GM18526 (cell line): ENCODE data around the gene GPR12.

Experiments
- POLR2A ChIP-seq: IDR thresholded peaks from 3 replicates; pipeline ENCODE4 v1.6.1; 2011; ENCODE audit not compliant: insufficient read length; ENCODE audit errors: extremely low read depth

Gene GPR12

DNA sequence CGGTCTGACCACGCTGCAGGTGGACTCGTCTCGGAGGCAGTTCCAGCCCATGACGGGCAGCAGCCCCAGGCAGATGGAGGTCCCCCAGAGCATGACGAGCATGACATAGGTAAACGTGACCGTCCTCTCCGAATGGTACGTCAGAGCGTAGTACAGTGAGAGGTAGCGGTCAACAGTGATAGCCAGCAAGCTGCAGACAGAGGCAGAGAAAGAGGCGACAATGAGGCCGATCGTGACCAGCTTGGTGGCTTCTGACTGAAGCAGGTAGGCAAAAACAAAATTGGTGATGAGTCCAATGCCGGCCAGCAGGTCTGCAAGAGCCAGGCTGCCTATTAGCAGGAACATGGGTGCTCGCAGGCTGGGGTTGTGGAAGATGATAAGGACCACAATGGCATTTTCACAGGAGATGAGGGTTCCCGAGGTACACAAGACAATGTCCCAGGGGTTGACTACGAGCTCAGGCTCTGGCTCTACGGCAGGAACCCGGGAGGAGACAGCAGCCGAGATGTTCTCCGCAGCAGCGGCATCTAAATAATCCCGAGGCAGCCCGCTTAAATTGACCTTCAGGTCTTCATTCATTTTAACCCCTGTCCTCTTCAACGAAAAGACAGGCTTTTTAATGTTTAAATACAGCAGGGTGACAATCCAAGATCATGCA is 1.2 kb downstream of the GPR12 start:
- no peak for TF ChIP-seq POLR2A

DNA sequence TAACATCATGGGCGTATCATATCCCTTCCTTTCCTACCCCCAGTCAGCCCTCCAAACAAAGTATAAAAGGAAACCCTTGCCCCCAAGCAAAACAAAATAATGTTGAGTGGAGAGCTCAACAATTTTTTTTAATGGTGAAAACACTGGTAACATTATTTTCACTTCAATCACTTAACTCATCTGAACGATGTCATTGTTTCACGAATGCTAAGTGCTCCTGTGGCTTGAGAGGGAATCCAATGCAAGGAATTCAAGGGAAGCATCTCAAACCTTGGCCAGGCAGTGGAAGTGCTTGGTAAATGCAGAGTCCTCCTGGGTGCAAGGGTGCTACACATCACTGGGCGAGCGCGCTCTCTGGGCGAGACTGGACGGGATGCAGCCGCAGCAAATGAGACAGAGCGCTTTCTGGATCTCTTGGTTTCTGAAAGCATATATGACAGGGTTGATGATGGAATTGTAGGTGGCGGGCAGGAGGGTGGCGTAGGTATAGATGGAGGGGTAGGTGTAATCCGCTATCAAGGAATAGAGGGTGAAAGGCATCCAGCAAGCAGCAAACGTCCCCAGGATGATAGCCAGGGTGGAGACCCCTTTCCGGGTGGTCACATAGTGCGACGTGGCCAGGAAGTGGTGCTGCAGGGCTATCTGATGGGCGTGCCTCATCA is 2.0 kb downstream of the GPR12 start:
- TF ChIP-seq POLR2A, result no peak

DNA sequence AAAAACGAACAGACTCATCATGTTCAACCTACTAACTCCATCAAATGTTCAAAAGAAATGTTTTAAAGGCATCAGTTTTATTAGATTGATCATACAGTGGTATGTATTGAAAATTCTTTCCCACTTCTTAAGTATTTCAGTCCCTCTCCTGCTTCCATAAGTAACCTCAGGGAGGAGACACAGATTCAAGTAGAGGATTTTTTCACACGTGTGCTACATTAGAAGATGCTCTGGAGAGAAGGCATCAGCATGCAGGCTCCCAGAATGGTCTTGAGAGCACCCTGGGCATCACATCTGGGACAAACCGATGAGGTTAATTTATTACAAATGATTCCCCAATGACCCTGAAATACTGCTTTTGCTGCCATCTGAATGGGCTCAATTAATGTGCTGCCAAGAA is 3.6 kb downstream of the GPR12 start:
- TF ChIP-seq POLR2A, result no peak

DNA sequence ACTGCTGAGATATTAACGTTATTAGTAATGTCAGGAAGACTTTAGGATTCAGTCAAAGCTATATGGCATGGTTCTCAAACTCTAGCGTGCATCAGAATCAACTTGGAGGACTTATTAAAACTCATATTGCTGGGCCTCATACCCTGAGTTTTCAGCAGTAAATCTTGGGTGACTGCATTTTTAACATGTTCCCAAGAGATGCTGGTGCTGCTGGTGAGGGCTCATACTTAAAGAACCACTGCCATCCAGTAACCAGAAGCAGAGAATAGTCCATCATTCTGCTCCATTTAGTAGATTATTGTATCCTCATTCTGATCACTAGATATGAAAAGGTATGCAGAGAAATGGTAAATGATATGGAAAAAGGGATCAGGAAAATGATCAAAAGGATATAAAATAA is 7.9 kb downstream of the GPR12 start:
- TF ChIP-seq POLR2A, result no peak

DNA sequence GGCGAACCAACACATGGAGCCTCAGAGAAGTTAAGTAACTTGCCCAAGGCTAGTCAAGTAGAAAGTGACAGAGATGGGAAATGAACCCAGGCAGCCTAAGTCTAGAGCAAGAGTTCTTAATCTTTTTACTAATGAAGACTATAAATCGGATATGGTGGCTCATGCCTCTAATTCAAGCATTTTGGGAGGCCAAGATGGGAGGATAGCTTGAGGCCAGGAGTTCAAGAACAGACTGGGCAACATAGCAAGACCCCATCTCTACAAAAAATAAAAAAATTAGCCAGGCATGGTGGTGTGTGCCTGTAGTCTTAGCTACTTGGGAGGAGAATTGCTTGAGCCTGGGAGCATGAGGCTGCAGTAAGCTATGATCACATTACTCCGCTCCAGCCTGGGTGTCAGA is 10.7 kb downstream of the GPR12 start:
- no peak for TF ChIP-seq POLR2A

DNA sequence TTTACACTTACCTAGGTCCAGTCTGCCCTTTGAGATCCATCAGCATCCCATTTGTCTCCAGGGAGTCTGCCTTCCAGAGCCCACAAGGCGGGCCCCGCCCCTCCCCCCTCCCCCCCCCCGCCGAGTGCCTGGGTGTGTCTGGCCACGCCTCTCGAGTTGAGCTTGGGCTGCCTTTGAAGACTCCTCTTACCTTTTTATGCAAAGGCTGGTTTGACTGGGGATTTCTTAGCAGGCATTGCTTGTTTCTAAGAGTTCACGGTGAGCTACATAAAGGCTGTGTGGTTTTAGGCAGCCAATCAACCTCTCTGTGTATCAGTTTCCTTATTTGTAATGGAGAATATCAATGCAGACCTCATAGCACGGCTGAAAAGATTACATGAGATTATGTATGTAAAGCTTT is 11.3 kb downstream of the GPR12 start:
- TF ChIP-seq POLR2A, result no peak

DNA sequence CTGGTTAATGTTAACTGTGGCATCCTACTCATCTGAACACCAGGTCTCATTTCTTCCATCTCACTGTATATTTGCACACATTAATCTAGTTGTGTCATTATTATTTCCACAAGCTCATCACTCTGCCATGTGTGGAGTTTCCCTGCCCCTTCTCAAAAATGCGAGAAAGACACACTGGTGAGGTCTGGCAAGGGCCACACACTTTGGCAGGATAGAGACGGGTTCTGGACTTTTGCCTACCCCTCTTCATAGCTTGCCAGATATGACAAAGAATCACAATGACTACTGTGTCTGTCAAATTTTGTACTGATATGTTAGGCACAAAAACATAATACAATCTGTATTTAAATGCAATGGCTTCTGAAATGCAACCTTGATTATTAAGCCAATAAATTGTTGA is 12.9 kb downstream of the GPR12 start:
- no peak for TF ChIP-seq POLR2A

DNA sequence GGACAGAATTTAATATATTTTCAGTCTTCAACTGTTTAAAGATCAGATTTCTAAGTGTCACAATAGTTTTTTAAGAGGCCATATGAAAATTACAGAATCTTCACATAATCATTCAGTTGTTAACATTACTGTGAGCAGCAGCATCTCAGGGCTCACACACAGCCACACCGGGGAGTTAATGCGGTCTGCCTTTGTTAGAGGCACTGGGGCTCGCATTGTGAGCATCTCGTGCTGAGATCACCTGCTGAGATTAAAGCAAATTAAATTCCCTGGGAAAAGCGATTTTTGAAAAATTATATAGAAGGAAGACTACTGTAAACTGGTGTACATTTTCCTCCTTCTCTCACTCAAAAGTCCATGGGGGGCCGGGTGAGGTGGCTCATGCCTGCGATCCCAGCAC is 16.6 kb downstream of the GPR12 start:
- TF ChIP-seq POLR2A, result no peak

DNA sequence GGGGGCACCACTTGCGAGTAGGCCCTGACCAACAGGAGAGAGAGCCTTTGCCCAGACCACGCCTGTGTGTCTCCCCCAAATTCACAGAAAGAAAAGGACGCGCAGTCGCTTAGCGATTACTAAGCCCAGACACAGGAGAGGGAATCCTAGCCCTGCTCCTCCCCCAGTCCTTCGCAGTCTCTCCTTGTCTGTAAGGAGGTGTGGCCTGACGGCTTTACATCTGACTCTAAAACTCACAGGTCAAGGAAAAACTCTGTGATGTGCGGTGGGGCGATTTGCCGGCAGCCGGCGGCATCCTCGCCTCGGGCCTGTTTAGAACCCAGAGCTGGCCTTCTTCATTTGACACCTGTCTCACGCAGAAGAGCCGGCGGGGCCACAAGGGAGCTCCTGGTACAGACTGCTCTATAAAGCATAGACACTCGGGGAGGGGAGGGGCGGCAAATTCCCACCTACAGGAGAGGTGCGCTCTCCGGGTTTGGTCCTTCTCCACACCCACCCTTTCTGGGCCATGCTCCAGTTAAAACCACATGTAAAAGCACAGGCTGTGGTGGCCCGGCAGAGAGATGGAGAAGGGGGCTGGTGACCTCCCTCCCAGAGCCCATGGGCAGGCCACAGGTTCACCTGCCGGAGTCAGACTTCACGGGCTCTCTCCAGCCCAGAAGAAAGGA is 17.8 kb downstream of the GPR12 start:
- no peak for TF ChIP-seq POLR2A

DNA sequence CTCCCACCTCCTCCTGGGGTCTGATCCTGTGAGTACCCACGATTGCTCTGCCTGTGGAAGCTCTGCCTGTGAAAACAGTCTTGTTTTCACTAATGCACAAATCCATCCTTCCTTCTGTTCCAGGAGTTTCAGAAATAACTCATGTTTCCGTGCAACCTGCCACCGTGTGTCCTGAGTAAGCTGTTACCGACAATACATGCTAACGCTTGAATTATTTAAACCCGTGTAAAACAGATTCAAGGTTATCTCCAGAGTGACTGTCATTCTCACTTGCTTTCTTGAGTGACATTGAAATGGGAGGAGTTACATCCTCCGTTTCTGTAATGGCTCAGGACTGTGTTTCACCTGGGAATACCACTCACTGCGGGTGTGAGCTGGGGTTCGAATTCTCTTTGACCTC is 24.9 kb downstream of the GPR12 start:
- no peak for TF ChIP-seq POLR2A

DNA sequence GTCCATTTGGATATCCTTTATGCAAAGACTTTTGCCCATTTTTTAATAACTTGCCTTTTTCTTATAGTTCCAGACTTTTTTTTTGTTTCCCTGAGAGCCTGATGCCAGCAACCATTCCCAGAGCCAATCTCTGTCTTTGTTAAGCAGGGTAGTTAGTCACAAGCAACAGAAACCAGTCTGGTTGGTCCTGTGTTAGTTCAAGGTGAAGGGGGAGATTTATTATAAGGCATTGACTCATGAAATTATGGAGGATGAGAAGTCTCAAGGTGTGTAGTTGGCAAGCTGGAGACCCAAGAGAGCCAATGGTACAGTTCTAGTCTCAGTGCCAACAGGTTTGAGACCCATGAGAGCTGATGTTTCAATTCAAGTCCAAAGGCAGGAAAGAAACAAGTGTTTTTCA is 33.0 kb downstream of the GPR12 start:
- TF ChIP-seq POLR2A, result no peak

DNA sequence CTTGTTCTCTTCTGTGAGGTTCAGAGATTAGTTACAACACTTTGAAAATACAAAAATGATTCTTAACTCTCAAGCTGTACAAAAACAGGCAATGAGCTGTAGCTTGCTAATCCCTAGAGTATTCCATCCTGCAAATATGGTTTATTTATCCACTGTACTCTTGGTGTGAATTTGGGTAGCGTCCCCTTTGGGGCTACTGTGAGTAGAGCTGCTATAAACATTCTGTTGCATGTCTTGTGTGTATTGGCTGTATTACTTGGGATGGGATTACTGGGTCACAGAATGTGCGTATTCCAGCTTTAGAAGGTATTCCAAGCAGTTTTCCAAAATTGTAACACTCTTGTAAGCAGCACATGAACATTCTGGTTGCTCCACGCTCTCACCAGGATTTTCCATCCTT is 33.5 kb downstream of the GPR12 start:
- no peak for TF ChIP-seq POLR2A

DNA sequence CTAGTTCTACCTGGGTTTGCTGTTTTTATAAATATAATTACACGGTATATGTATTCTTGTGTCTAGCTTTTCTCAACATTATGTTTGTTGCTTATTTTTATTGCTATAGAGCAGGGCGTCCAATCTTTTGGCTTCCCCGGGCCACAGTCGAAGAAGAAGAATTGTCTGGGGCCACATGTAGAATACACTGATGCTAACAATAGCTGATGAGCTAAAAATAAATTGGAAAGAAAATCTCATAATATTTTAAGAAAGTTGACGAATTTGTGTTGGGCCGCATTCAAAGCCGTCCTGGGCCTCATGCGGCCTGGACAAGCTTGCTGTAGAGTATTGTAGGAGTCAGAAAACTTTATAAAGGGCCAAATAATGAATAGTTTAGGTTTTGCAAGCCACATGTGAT is 33.9 kb downstream of the GPR12 start:
- no peak for TF ChIP-seq POLR2A

DNA sequence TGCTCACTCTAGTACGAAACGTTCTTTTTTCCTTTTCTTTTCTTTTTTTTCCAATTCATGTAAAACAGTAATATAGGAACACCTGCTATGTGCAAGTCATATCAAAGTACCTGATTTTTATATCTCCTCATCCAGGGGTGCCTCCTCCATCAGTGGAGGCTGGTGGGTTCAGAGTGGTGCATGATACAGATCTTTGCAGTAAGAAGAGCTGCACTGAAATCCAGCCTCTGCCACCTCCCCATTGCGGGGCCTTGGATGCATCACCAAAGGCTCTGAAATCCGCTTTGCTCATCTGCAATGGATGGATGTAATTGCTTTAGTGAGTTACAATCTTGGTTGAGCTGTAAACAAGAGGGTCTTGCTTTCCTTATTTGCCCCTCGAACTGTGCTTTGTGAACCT is 38.3 kb downstream of the GPR12 start:
- TF ChIP-seq POLR2A, result no peak

DNA sequence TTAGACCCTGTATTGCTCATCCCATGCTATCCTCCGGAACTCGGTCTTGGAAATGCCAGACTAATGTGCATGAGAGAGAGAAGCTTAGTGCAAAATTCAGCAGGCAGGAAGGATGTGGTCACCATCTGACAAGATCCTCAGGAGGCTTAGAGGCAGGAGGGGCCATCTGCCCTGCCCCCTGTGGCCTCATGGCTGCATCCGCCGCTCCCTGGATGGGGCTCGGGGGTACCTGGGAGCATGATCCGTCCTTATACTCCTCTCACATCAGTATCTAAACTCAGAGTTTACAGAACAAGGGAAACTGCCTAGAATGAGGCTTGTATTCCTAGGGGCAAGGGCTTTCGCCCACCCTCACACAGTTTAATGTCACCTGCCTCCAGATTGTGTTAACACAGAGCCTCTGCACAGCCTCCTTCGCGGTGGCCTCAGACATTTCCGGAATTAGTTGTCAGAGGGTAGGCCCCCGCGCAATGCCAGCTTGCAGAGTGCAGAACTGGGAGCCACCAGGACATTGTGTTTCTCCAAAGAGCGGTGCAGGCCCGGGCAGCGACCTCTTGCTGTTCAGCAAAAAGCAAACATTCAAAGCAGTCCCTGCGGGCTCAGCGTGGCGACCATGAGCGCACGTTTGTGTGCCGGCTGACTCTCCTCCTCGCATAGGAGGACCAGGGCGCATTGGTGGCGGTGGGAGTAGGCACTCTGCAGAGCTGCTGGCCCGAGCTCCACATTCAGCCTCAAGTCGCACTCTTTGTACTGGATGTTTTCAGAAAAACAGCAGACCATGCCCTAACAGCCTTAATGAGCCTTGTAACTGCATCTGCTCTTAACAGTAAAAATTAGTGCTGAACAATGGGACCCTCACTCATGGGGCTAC is 39.1 kb downstream of the GPR12 start:
- TF ChIP-seq POLR2A, result no peak
